Right lobe of liver (tissue), 4 donors: ENCODE data around the gene MFSD6.

ENCODE experiments used
- POLR2A ChIP-seq: fragments of 450-650 bp; IDR thresholded peaks from one replicate; pipeline ENCODE4 v1.6.1; 2017; ENCODE audit warnings: antibody characterized with exemption, mild to moderate bottlenecking
- TF ChIP-seq, protein P1 (sequence below), 4 donors: fragments of 200-600 bp in 3 of 4; fragments of 450-650 bp in 1 of 4; IDR thresholded peaks; one replicate each; pipeline versions ENCODE4 v1.5.1 to v1.8.0; 2016 to 2022; ENCODE audit warnings: antibody characterized with exemption in 4 of 4, mild to moderate bottlenecking in 2 of 4
- donor health status: DM: no; HTN: no; CAD: no.
- donor health status: DM: no; HTN: no; CAD: no.
- donor health status: DM: no; HTN: yes; CAD: no.

- TF ChIP-seq, protein P1, sequence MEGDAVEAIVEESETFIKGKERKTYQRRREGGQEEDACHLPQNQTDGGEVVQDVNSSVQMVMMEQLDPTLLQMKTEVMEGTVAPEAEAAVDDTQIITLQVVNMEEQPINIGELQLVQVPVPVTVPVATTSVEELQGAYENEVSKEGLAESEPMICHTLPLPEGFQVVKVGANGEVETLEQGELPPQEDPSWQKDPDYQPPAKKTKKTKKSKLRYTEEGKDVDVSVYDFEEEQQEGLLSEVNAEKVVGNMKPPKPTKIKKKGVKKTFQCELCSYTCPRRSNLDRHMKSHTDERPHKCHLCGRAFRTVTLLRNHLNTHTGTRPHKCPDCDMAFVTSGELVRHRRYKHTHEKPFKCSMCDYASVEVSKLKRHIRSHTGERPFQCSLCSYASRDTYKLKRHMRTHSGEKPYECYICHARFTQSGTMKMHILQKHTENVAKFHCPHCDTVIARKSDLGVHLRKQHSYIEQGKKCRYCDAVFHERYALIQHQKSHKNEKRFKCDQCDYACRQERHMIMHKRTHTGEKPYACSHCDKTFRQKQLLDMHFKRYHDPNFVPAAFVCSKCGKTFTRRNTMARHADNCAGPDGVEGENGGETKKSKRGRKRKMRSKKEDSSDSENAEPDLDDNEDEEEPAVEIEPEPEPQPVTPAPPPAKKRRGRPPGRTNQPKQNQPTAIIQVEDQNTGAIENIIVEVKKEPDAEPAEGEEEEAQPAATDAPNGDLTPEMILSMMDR (IDR thresholded peaks at IDR 0.05): no peak
- TF ChIP-seq POLR2A: no peak
These were observed 2.2 kb upstream of the MFSD6 start for GRCh38 chr2:190405995-190406394.
